ENCODE results near the gene DISP2.

Gene DISP2

GRCh38 chr15:40361640-40362039, 3.6 kb downstream of the DISP2 start:
- DNase-seq (ENCODE audit: low read depth, low spot score): no peak

- no peak for DNase-seq (ENCODE audit: low read depth, low spot score)
Measured at GRCh38 chr15:40363611-40364010, 5.6 kb downstream of the DISP2 start.

- DNase-seq (ENCODE audit: low read depth, low spot score): no peak
Measured at GRCh38 chr15:40364251-40364650, 6.2 kb downstream of the DISP2 start.

GRCh38 chr15:40365016-40365415, 7.0 kb downstream of the DISP2 start:
- DNase-seq (ENCODE audit: low read depth, low spot score): no peak

- DNase-seq (ENCODE audit: low read depth, low spot score): no peak
Measured at GRCh38 chr15:40365624-40366456, 7.8 kb downstream of the DISP2 start.

- DNase-seq (ENCODE audit: low read depth, low spot score): no peak
Measured at GRCh38 chr15:40366457-40367370, 8.7 kb downstream of the DISP2 start.

GRCh38 chr15:40367371-40367685, 9.3 kb downstream of the DISP2 start:
- DNase-seq (ENCODE audit: low read depth, low spot score): no peak

- peak; percentile 95 for DNase-seq (ENCODE audit: low read depth, low spot score)
Measured at GRCh38 chr15:40367686-40368611, 9.9 kb downstream of the DISP2 start.

- no peak for DNase-seq (ENCODE audit: low read depth, low spot score)
Measured at GRCh38 chr15:40368719-40369473, 10.9 kb downstream of the DISP2 start.

GRCh38 chr15:40369474-40369869, 11.5 kb downstream of the DISP2 start:
- no peak for DNase-seq (ENCODE audit: low read depth, low spot score)

- DNase-seq (ENCODE audit: low read depth, low spot score): no peak
Measured at GRCh38 chr15:40369971-40370370, 12.0 kb downstream of the DISP2 start.

GRCh38 chr15:40372981-40373380, 15.0 kb downstream of the DISP2 start:
- DNase-seq (ENCODE audit: low read depth, low spot score): no peak

- no peak for DNase-seq (ENCODE audit: low read depth, low spot score)
Measured at GRCh38 chr15:40377606-40378005, 19.6 kb downstream of the DISP2 start.

GRCh38 chr15:40379374-40379773, 21.4 kb downstream of the DISP2 start:
- no peak for DNase-seq (ENCODE audit: low read depth, low spot score)

- peak; percentile 95 for DNase-seq (ENCODE audit: low read depth, low spot score)
Measured at GRCh38 chr15:40379853-40380252, 21.8 kb downstream of the DISP2 start.

GRCh38 chr15:40380636-40381035, 22.6 kb downstream of the DISP2 start:
- DNase-seq (ENCODE audit: low read depth, low spot score): no peak

- DNase-seq (ENCODE audit: low read depth, low spot score): no peak
Measured at GRCh38 chr15:40381818-40382529, 24.0 kb downstream of the DISP2 start.

- DNase-seq (ENCODE audit: low read depth, low spot score): peak; percentile 96
Measured at GRCh38 chr15:40382580-40383456, 24.8 kb downstream of the DISP2 start, which contains the start of gene KNSTRN. TSS of gene KNSTRN (plus strand) at chr15:40382721. CDS start at chr15:40382836, 115 bp downstream.

- DNase-seq (ENCODE audit: low read depth, low spot score): no peak
Measured at GRCh38 chr15:40386480-40386879, 28.5 kb downstream of the DISP2 start.

Data from astrocyte of the hippocampus (primary cell).